Fibroblast of the aortic adventitia (primary cell): ENCODE measurements around the gene RNF6. TPM values are rescaled to one million over a fixed set of nuclear protein-coding genes. Genes with fewer than 3 reads are reported as not detected.
A peak's percentile ranks its signal among the peaks of the same experiment; 100 is the strongest.

ENCODE experiments used
- DNase-seq: peaks from one replicate; pipeline ENCODE4 v3.0.0-alpha.2; 2010; ENCODE audit warnings: low read depth
- H3K4me3 ChIP-seq: 2 replicates; pipeline ENCODE4 v1.5.1; 2011; ENCODE audit warnings: low read depth, mild to moderate bottlenecking, control low read depth, low read length, moderate library complexity
- CTCF ChIP-seq: IDR thresholded peaks from 2 replicates; pipeline ENCODE4 v1.5.1; 2011; ENCODE audit warnings: mild to moderate bottlenecking, low read length, control low read depth, inconsistent platforms; ENCODE audit not compliant: insufficient read depth
- total RNA-seq: library from RNA; depleted of rRNA; stranded (reverse); fragments of >200 nt; gene quantifications from 2 replicates; pipeline ENCODE4 v1.2.3, GENCODE V29; 2012; ENCODE audit warnings: low replicate concordance

RNF6 gene
- 24.5 and 39.0 TPM in 2 replicates for total RNA-seq

- TF ChIP-seq CTCF, result no peak
- H3K4me3 ChIP-seq, result peak within 1 kb of the TSS; percentile 89
- peak; percentile 100 for DNase-seq
These were observed at the start of gene RNF6 for GRCh38 chr13:26221721-26222519. RNF6 (minus strand) TSS chr13:26222314; CDS start chr13:26219649, 2,665 bp downstream.

- no peak overlapping the region for H3K4me3 ChIP-seq
- DNase-seq, result no peak
- no peak for TF ChIP-seq CTCF
These were observed 48.6 kb upstream of the RNF6 start for GRCh38 chr13:26270707-26271106.

- no peak for TF ChIP-seq CTCF
- H3K4me3 ChIP-seq, result no peak overlapping the region
These were observed 44.2 kb upstream of the RNF6 start for GRCh38 chr13:26266311-26266710.

GRCh38 chr13:26262156-26262555 lies 40.0 kb upstream of the RNF6 start:
- no peak for TF ChIP-seq CTCF
- no peak overlapping the region for H3K4me3 ChIP-seq
- no peak for DNase-seq

More at GRCh38 chr13:26266311-26266710, 44.2 kb upstream of the RNF6 start:
- DNase-seq, result no peak

- no peak for TF ChIP-seq CTCF
- H3K4me3 ChIP-seq, result no peak overlapping the region
- DNase-seq, result no peak
These were observed 37.5 kb upstream of the RNF6 start for GRCh38 chr13:26259634-26260033.

GRCh38 chr13:26257049-26257448 lies 34.9 kb upstream of the RNF6 start:
- no peak for DNase-seq
- no peak for TF ChIP-seq CTCF
- H3K4me3 ChIP-seq, result no peak overlapping the region
